COLO668 (cell line): ENCODE results near the gene MTRFR.
"Not testable (repeated sequence)": the region's sequence is repeated elsewhere in the genome, so short reads cannot be mapped to it uniquely, and the experiment has no call there.

Experiments
- DNase-seq: peaks from one replicate; lab custom pipeline; 2025; ENCODE audit not compliant: unreplicated experiment; lab: John Stamatoyannopoulos, UW

The MTRFR gene

DNA sequence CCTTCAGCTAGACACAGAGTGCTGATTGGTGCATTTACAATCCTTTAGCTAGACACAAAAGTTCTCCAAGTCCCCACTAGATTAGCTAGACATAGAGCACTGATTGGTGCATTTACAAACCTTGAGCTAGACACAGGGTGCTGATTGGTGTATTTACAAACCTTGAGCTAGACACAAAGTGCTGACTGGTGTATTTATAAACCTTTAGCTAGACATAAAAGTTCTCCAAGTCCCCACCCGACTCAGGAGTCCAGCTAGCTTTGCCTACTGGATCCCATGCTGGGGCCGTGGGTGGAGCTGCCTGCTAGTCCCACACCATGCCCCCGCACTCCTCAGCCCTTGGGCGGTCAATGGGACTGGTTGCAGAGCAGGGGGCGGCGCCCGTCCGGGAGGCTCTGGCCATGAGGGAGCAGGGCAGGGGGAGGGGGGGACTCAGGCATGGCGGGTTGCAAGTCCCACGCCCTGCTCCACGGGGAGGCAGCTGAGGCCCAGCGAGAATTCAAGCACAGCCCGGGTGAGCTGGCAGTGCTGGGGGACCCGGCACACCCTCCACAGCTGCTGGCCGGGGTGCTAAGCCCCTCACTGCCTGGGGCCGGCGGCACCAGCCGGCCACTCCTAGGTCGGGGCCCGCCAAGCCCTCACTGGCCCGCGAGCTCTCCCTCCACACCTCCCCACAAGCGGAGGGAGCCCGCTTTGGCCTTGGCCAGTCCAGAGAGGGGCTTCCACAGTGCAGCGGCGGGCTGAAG lies 15.9 kb downstream of the MTRFR start:
- not testable (repeated sequence) for DNase-seq

DNA sequence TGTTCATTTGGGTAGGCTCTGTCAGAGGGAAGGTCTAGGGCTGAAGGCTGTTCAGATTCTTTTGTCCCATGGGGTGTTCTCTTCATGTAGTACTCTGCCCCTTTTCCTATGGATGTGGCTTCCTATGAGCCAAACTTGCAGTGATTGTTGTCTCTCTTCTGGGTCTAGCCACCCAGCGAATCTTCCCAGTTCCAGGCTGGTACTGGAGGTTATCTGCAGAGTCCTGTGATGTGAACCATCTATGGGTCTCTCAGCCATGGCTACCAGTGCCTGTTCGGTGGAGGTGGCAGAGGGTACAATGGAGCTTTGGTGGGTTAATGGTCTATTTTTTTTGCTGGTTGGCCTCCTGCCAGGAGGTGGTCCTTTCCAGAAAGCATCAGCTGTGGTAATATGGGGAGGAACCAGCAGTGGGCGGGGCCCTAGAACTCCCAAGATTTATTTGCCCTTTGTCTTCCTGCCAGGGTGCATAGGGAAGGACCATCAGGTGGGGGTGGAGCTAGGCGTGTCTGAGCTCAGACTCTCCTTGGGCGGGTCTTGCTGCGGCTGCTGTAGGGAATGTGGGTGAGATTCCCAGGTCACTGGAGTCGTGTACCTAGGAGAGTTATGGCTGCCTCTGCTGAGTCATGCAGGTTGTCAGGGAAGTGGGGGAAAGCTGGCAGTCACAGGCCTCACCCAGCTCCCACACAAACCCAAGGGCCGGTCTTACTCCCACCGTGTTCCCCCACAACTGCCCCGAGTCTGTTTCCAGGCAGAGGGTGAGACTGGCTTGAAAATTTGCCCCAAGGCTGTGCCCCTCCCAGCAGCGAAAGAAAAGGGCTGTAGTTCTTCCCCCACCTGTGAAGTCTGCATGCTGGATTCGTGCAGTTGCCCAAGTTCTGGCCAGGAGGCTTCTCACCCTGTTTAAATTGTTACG lies 17.5 kb downstream of the MTRFR start:
- DNase-seq: peak; percentile 85

DNA sequence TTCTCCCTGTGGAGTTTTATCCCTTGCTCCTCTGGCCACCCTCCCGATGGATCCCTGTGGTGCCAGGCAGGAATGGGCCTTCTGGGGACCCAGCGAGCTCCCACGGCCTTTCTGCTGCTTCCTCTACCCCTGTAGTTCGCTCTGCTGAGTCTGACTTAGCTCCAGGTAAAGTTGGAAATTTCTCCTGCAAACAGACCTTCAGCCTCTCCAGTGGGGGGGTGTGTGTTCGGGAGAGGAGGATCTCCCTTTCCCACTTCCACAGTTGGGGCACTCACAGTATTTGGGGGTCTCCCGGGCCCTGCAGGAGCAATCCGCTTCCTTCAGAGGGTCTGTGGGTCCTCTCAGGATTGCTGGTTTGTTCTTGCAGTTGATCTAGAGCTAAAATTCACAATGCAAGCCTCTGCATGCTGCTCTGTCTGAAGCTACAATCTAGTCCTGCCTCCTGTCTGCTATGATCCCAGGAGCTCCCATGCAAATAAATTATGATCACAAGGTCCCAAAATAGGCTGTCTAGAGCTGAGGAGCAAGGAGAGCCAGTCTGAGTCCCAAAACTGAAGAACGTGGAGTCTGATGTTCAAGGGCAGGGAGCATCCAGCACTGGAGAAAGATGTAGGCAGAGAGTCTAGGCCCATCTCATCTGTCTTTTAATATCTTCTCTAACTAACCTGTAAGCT lies 18.3 kb downstream of the MTRFR start:
- DNase-seq: no peak

DNA sequence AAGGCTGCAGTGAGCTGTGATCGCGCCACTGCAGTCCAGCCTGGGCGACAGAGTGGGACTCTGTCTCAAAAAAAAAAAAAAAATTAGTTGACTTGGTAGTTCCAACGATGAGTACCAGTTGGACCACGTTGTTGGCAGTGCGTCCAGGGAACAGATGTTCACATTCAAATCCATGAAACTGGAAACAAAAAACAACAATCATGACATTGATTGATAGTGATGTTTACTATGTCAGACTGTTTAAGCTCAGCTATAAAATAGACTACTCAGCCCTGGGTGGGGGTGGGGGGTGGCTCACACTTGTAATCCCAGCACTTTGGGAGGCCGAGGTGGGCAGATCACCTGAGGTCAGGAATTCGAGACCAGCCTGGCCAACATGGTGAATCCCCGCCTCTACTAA lies 19.1 kb downstream of the MTRFR start:
- DNase-seq: not testable (repeated sequence)

DNA sequence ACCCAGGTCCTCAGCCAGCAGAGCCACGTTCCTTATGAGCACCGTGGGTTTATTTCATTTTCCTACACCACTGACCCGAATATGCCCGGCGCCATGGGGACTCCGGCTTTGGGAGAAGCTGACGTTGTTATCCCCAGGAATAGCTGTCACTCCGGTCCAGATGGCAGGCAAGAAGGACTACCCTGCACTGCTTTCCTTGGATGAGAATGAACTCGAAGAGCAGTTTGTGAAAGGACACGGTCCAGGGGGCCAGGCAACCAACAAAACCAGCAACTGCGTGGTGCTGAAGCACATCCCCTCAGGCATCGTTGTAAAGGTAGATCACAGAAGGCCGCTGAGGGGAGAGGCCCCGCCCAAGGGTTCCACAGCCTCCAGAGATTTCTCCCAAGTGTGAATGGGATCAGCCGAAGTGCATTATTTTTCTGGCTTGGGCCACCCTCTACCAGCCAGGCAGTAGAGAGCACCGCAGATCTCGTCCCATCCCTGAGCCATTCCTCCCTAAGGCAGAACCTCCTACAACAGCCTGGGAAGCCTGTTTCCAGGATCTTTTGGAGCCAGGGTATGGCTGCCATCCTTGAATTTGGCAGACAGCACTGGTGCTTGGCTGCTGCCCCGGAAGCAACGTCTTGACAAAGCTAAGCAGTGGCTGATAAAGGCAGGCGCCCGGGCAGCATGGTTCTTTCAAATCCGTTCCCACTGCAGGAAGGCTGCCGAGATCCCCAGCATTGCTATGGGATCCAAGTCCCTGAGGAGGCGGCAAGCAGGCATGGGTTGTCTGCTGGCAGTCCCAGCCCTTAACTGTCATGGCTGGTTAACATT lies 20.6 kb downstream of the MTRFR start:
- DNase-seq: no peak

DNA sequence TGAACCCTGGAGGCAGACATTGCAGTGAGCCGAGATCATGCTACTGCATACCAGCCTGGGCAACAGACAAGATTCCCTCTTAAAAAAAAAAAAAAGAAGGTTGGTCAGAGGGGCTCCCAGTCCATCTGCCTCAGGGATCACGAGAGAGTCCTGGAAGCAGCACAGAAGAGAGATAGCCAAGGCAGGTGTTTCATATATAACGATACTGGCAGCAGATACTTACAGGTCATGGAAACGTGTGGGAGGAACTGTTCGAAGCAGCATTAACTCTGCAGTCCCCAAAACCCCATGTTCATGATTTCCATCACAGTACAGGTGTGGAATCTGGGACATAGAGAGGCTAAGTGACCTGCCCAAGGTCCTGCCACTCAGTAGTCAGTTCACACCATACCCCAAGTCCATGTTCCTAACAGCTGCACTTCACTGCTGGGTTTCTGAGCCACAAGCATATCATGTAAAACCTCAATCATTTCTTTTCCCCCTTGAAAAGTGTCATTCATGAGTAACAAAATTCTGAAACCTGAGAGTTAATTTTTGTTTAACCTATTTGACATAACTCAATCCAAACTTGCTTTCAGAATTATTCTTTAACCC lies 21.7 kb downstream of the MTRFR start:
- DNase-seq: no peak

DNA sequence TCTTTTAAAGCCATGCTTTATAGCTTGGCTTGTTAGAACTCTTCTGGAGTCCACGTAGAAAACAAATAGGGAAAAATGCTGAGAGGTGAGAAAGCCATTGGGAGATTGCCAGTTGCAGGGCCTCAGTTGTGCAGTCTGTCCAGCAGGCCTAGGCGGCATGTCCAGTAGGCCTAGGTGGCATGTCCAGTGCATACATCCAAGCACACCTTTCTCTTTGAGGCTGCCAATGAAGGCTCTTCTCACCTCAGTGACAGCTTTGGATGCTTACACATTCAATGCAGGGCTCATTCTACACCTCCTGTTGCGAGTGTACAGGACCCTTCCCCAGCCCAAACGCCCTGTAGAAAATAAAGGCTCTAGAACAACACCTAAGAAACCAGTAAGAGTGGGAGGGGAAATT lies 25.4 kb downstream of the MTRFR start:
- no peak for DNase-seq

DNA sequence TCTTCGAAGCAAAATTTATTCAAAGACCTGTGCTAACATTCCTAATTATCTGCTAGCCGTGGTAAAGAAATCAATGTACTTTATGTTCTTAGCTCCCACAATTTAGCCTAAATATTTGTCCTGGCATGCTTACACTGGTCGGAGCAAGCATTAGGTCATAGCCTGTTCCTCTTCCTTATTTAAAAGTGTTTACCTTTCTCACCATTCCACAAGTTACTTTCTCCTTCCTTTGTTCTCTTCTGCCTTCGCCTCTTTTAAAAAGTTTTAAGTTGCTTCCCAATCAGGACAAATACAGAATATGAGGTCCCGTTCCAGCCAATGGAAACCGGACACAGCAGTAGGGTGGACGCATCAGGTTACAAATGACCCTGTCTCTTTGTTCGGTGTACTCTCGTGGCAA lies 26.8 kb downstream of the MTRFR start:
- no peak for DNase-seq

DNA sequence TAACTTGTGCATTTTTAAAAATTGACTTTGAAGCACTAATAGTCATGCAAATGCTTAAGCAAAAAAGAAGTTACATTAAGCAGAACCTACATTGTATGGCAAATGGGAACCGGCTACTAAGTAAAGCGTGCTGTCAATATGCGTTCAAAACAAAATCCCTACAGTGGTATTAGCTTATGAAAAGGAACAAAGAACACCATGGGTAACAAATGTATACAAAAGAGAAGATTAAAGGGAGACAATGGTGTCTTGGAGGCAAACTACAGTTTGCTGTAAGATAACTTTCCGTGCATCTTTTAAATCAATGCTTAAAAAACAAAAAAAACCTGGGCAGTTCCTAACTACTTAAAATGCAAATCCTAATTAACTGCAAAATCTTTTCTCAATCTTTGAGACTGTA lies 28.0 kb downstream of the MTRFR start:
- DNase-seq: no peak

DNA sequence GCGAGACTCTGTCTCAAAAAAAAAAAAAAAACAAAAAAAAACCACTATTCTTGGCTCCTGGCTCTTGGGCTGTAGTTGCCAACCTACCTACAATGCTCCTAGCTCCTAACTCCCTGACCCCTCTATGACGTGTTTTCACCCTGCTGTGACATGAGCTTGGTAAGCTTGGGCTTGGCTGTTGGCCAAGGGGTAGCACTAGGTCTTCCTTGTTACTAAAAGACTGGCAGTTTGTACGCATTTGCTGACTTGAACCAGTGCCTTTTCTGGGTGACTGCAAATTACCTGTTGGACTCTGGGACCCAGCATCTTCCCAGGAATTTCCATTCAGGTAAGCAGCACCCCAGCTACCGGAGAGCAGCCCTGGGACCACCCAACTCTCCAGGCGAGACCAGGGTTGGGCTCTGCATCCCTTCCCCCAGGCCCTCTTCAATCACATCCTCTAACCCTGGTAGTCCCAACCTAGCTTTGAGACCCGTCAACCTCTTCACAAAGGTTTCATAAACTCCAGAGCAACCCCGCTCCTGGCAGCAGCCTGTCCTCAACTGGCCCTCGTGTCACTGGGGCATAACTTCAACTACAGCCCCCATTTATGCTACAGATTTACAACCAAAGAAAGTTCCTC lies 30.1 kb downstream of the MTRFR start:
- DNase-seq: peak; percentile 23

DNA sequence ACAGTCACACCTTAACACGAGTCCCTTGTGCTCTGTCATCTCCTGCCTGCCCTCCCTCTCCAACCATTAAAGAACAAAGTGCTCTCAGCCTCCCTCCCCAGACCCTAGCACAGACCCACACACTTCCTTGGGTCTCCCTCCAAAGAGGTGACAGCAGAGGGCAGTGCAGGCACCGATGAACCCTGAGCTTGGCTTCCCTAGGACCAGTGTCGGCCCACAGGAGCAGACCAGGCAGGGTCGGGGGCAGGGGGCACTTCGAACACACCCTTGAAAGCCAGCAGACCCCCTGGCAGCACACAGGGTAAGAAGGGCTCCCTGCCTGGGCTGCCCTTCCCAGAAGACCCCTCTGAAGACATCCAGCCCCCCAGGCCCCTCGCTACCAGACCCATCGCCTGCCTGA lies 31.4 kb downstream of the MTRFR start:
- no peak for DNase-seq

DNA sequence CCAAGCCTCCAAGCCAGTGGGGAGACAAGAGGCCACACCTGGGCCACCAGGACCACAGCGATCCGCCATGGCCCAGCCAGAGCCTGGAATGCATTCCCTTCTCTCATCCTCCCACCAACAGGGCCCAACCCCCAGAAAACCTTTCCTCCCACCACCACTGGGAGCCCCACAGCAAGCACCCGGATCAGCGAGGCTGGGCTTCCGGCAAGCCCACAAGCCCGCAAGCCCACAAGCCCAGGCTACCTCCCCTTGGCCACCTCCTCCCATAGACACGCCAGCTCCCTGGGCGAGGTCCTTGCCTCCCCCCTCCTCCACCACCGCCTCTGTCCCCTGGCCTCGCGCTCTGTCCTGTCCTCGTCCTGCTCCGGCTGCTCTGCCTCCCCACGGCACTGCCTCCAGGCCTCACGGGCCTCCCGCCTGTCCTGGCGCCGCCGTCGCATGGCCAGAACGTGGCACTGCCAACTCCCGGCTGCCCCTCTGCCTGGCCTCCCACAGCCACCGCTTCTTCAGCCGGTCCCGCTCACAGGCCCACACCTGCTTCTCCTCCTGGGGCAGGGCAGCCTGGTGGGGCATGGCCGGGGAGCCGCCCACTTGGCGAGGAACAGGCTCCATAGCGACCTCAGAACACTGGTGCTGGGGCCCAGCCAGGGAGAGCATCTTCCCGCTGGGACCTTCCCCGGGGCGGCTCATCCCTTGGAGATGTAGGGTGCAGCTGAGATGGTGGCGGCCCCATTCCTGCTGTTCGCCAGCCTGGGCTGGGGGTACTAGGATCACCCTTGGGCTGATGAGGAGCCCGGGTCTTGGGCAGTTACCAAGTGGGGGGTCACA lies 32.8 kb downstream of the MTRFR start:
- DNase-seq: no peak

DNA sequence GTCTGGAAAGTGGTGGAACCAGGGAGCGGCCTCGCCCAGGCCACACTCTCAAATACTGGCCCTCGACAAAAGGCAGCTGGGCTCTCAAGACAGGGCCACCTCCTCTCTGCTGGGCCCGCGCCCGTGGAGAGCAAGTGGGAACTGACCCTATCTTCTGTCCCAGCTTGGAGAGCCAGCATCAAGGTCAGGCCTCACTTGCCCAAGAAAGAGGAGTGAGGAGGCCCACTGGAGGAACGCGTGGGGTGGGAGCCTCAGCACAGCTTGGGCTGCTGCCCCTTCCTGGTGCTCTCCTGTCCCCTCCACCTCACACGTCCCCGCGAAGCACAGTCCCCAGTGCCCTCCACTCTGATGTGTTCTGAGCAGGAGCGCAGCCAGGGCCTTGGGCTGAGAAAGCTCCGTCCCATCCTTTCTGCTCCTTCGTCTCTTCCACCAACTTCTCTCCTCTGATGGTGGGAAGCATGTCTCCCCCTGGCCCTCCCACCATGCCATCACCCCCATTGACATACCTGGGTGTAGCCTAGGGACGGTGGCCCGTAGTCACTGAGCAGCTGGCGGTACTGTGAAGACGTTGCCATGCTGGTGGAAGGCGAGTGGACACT lies 33.5 kb downstream of the MTRFR start:
- no peak for DNase-seq

DNA sequence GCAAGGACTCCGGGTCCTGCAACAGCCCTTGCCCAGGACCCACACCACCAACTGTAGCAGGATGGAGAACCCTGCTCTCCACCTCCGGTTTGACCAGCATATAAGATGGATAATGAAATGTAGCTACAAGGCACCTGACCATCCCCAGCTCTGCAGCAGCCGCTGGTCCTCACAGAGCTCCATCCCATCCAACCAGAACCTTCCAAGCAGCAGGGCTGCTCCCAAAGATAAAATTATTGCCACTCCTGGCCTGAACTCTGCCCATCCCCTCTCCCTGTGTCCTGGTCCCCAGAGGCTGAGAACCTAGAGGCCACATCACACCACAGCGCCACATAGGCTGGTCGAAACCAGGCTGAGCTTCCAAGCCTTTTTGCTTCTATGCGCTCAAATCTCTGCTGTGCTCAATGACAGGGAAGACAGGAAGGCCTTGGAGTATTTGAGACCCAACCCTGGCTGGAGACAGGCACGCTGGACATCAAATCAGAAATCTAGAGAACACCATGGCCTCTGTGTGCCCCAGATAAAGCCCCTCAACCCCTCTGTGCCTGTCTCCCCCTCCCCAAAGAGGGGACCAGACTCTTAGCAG lies 34.2 kb downstream of the MTRFR start:
- DNase-seq: no peak

DNA sequence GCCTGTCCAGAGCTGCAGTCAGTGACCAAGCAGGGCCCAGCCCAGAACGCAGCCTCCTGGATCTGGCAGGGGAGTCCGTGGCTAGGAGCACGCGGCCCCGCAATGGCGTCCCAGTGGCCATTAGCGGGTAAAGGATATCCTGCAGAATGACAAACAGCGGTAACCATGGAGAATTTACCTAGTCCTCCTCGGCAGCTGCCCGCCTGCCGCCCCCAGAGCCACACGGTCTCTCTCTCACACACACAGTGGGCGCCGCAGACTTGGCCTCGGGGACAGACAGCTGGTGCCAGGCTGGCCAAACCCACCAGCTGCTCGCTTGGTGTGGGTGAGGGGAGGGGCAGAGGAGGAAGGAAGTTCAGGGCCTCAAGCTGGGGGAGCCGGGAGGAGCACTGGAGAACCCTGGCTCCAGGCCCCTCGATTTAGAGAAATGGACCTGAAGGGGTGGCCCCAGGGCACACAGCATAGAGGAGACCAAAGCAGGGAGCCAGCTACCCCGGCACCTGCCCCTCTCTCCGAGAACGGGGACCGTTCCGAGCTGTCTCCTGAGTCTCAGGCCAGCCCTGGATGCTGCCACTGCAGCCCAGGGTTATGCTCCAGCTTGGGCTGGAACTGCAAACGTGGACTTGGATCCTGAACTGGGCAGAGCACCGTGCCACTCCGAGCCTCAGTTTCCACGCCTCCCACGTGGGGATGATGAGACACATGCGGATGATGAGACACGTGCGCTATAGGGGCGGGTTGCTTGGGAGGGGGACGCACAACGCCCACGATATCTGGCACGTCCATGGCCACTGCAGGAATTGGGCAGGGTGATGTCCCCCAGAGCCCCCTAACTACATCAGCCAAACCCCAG lies 35.0 kb downstream of the MTRFR start:
- DNase-seq: peak; percentile 87

DNA sequence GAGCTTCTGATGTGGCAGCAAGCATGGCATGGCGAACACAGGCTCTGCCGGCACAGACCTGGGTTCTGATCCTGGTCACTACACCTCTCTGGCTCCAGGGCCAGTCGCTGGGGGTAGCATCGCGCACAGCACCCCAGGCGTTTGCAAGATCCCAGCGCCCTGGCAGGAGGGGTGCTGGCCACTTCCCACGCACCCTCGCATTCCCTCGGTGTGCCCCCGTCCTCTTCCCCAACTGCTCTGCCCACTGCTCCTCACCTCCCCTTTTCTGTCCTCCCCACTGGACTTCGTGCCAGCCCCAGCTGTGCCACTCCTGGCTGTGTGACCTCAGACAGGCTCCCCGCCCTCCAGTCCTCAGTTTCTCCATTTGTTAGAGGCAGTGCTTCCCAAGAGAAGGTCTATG lies 35.6 kb downstream of the MTRFR start:
- DNase-seq: peak; percentile 28

DNA sequence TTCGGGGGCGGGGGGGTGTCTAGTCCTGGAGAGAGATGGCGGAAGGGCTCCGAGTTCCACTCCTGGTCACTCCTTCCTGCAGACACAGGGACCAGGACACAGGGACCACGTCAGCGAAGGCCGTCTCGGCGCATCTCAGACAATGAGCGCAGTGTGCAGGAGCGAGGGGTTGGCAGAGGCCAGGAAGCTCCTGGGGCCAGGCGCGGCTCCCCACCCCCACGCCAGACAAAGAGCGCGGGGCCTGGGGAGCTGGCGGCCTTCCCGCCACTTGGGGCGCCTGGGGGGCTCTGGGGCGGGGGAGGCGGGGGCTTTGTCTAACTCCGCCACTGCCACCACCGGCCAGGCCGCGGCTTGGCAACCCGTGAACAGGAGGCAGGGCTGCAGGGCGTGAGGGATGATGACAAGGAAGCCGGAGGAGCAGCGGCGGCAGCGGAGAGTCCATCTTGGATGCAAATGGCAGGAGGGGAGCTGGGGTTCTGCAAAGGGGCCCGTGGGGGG lies 36.2 kb downstream of the MTRFR start:
- DNase-seq: peak; percentile 85
